ENCODE data around the gene TM7SF2.
A peak's percentile ranks its signal among the peaks of the same experiment; 100 is the strongest.

DNA sequence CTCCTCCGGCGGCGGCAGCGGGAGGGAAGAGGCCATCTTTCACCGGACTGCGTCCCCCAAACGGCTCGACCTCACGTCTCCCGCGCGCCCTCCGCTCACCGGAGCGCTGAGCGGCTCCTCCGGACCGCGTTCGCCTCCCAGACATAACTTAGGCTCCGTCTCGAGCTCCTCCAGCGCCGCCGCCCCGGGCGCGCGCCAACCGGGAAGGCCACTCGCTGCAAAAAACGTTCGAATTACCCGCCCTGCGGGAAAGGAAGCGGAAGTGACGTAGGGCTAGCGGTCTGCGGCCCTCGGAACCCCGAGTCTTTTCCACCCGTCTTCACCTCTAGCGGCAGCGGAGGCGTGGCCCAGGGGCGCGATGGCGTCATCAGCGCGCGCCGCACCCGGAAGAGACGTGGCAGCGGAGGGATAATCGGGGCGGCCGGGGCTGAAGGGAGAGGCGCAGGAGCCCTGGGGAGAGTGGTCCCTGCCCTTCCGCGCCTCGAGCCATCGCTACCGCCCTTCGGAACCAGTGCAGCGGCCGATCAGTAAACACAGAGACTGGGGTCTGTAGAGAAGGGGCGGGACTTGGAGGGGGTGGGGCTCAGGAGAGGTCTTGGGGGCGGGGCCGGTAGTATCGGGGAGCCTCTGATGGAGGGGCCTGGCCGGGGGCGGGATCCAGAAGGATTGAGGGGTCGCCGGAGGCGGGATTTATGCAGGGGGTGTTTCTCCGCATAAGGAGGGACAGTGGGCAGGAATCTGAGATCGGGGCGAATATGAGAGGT lies 27.7 kb upstream of the TM7SF2 start, which contains the start of the genes CDCA5 and ZFPL1:
- TF ChIP-seq POLR2A (IDR thresholded peaks at IDR 0.05; ENCODE audit: insufficient read depth in 1 of 2, low read depth in 2 of 2, low read length in 2 of 2) (peak; percentile 63 to 71), ZNF558 (CRISPR knock-in tag; IDR thresholded peaks at IDR 0.05; ENCODE audit: borderline replicate concordance) (peak; percentile 82), CEBPB (IDR thresholded peaks at IDR 0.05; ENCODE audit: borderline replicate concordance, low read depth, low read length) (no peak), EZH2 (conservative IDR thresholded peaks at IDR 0.05; ENCODE audit: low read depth, low read length) (no peak), POLR2AphosphoS5 (IDR thresholded peaks at IDR 0.05; ENCODE audit: low read depth, low read length) (peak; percentile 76), FOXM1 (CRISPR knock-in tag; IDR thresholded peaks at IDR 0.05) (no peak), ZKSCAN1 (IDR thresholded peaks at IDR 0.05; ENCODE audit: low read length) (no peak), ZNF18 (CRISPR knock-in tag; IDR thresholded peaks at IDR 0.05; ENCODE audit: insufficient replicate concordance) (no peak)

All from HepG2 (cell line).